Stimulated activated CD4-positive, alpha-beta T cell treated with anti-CD3 and anti-CD28 coated beads, Interleukin-15, amount 100 ng/mL, for 48 hours (primary cell): ENCODE data around the gene MPG.
"Not testable (repeated sequence)": the region's sequence is repeated elsewhere in the genome, so short reads cannot be mapped to it uniquely, and the experiment has no call there.

Source experiments
- DNase-seq, 2 donors: peaks; one replicate each; pipeline ENCODE4 v3.0.0-alpha.2; 2020; ENCODE audit warnings: low read depth in 2 of 2

The MPG gene

DNA sequence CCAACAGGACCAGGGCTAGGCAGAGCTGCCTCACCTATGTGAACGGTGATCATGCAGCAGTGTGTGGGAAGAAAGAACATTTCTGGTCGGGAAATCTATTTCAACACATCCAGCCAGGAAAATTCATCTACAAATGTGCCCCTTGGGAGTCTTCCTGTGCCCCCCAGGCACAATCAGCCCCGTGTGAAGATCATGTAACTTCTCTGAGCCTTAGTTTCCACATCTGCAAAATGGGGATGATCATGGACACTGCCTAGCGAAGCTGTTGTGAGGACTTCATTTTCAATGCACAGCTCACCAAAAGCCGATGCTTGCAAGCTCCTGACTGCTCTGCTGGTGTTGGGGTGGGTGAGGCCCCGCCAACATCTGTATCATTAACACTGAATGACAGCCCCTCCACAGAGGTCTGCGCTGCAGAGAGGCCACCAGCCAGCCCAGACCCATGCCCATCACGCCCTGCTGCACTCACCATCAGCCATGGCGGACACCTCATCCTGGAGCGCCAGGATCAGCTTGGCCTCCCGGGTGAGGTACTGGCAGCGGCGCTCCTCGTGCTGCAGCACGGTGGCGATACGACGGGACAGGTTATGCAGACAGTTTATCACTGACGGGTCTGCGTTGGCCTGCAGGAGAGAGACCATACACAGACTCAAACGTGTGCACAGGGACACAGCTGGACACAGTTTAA lies 34.3 kb downstream of the MPG start:
- no peak for DNase-seq

DNA sequence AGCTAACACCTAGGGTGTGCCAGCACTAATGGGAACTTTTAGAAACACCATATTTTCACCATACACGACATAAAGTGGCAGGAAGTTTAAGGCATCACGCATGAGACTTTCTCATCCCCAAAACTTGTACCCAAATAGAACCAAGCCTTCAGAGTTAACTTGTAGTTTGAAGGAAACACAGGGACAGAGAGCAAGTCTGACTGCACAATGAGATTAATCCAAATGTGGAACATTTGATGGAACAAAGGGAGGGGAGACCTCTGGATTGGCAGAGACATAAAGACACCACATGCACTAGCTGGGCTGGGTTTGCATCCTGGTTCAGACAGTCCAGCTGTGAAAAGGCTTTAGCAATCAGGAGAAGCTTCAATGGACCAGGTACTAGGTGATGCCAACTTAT lies 36.3 kb downstream of the MPG start:
- DNase-seq: no peak

DNA sequence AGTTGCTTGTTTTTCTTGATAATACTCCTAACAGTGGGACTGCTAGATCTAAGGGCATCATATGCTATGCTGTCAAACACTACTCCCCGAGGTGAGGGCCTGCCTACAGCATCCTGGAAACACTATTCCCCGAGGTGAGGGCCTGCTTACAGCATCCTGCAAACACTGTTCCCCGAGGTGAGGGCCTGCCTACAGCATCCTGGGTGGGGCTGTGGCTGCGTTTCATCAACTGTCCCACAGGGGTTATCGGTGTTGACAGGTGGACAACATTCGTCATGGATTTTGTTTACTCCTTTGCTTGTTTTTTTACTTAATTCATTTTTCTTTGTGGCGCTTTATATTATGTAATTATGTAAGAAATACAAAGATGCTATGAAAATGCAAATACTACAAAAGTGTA lies 38.0 kb downstream of the MPG start:
- no peak for DNase-seq

DNA sequence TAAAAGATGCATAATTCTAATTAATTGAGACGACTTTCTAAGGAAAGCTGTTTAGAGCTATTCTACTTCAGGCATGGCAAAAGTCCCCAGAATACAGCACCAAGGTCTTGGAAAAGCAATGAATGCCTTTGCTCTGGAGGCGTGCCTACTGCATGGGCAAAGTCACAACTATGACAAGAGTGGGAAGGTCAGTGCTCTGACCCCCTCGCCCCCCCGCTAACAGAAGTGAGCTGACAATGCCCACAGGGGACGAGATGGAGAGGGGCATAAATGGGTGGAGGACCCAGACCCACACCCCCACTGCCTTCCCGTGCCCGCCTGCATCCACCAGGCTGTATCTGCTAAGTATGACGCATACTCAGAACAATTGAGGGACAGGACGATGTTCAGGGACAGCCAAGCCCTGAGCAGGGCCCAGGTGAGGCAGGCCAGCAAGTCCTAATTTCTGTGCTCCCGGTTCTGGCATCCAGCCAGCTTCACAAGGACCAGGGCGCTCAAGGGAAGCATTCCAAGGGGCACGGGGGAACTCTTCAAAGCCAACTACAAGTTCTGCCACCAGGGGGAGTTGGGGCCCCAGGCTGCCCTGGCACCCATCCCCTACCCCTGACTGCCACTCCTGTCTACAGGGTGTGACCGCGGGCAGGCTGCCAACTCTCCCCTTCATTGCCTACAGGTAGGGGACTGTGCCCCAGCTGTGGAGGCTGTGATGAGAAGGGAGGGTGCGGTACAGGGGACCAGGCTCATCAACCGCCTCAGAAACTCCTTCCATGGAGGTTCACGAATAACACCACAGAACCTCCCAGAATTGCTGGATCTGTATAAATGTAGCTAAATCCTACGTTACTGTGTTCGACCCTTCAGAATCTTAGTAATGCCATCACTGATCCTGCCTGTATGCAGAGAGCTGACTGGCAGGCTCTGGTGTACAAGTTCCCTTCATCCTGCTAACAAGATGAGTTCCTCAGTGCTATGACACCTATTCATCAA lies 39.6 kb downstream of the MPG start:
- DNase-seq: peak; percentile 39 to 40

DNA sequence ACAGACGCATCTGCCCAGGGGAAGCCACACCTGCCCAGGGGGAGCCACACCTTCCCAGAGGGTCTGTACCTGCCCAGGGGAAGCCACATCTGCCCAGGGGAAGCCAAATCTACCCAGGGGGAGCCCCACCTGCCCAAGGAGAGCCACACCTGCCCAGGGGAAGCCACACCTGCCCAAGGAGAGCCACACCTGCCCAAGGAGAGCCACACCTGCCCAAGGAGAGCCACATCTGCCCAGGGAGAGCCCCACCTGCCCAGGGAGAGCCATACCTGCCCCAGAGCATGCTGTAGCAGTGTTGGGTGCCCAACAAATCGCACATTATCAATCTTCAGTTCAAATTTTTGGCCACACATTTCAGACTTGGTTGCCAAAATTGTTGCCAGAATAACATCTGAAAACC lies 40.8 kb downstream of the MPG start:
- DNase-seq: no peak

DNA sequence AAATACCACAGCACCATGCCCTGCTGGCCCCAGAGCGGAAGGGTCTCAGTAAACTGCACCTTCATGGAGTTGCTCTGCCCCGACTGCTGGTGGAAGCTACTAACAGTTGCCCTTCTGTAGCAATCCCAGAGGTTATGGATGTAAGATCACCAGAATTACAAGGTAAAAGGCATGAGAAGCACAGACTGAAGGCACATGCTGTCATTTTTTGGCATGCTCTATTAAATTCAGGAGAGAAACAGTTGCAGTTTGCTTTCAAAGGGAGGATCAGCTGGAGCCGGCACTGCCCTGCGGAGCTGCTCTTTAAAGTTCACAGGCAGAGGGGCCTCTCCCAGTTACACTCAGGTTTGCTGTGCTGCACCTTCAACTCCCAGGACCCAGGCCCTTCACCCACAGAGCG lies 41.3 kb downstream of the MPG start:
- no peak for DNase-seq

DNA sequence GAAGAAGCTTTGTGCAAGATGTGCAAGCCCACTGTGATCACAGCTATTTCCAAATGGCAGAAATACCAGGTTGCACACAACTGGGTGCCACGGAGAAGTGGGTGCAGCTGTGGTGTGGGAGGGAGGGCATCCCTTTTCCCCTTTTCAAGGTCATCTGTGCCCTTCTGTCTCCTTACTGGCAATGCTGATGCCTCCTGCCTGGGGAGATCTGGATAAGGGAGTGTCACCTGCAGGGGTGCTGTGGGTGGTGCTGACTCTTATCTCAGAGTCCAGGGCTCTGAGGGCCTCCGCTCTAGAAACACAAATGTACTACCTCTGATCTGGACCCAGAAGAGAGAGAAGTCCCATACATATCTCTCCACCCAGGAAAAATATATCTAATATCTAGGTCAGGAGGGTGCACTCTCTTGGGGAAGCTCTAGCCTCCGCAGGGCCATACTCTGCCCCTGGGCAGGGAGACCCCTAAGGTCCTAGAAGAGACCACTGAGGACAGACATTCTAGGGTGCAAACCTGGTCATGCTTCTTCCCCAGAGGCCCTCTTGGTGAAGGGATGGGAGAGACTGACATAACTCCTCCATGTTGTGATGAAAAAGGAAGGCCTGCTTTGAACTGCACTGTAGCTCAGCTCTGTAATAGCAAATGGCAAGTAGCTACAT lies 41.9 kb downstream of the MPG start:
- no peak for DNase-seq

DNA sequence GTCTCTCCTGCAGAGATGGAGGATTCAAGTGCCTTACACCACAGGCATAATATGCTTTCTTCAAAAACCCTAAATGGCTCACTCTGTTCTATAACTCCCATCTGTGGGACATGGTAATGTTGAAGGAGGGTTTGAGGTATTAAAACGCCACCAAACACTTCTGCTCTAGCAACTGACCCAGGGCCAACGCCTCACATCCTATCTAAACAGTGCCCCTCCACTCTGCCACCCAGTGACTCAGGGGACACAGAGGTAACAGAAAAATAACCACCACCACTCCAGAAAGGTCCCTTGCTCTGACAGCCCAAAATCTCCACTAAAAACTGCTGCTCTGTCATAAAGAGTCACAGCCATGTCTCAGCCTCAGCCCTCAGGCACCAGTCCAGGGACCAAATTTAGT lies 42.7 kb downstream of the MPG start:
- DNase-seq: no peak

DNA sequence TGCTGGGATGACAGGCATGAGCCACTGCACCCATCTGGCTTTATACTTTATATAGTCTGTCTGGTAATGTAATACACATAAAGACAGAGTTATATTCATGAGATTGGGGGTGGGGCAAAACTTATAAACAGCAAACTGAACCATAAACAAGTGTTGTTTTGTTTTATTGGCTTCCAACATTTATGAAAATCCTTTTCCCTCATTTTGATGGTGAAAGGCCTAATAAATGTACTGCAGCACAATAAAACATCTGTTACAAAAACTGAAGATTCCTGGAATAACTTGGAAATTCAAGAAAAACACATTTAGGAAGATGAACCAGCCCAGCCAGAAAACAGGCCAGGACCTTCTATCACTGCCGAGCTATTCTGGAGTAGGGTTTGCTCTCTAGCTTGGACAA lies 44.3 kb downstream of the MPG start:
- no peak for DNase-seq

DNA sequence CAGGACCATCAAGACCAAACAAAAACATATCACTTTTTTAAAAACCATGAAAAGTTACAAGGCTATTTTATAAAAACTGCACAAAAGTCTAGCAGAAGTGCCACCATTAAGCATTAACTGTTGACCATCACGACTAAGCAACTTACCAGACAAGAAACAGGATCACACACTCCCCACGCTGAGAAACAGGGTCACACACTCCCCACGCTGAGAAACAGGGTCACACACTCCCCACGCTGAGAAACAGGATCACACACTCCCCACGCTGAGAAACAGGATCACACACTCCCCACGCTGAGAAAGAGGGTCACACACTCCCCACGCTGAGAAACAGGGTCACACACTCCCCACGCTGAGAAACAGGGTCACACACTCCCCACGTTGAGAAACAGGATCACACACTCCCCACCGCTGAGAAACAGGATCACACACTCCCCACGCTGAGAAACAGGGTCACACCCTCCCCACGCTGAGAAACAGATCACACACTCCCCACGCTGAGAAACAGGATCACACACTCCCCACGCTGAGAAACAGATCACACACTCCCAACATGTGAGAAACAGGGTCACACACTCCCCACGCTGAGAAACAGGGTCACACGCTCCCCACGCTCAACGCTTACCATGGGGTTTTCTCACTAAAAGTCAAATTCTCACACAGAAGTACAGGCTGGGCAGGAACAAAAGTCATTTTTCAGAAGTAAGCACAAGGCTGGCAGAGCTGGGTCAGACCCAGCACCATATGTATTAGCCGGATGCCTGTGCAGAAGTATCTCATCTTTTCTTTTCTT lies 45.7 kb downstream of the MPG start:
- not testable (repeated sequence) for DNase-seq

DNA sequence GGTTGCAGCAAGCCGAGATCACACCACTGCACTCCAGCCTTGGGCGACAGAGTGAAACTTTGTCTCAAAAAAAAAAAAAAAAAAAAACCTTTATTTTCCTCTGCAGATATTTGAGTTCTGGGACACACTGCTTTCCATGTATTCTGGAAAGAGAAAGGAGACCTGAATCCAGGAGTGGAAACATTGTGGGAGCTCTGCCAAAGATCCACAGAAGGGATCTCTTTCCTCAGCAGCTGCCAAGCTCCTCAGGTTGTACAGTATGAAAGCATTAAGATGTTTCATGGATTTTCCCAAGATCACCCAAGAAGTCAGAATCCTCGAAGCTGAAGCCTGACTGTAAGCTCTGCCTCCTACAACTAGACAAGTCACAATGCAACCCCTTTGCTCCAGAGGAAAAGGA lies 47.0 kb downstream of the MPG start:
- DNase-seq: no peak

DNA sequence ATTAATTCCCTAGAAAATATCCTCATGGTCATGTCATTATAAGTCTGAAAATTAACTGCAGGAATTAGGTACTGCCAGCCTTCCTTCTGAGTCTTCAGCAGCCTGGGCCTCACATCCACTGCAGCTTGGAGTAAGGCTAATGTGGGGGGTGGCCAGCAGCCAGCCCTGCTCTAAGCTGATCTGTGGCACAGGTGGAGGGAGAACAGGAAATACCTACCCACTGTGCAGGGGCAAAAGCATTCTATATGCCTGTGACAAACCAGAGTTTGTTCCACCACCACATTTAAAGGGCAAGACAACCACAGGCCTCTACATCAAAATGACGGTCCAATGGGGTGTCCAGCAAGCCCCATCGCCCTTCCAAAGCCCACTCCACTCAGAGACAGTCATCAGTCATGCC lies 51.0 kb downstream of the MPG start:
- no peak for DNase-seq

DNA sequence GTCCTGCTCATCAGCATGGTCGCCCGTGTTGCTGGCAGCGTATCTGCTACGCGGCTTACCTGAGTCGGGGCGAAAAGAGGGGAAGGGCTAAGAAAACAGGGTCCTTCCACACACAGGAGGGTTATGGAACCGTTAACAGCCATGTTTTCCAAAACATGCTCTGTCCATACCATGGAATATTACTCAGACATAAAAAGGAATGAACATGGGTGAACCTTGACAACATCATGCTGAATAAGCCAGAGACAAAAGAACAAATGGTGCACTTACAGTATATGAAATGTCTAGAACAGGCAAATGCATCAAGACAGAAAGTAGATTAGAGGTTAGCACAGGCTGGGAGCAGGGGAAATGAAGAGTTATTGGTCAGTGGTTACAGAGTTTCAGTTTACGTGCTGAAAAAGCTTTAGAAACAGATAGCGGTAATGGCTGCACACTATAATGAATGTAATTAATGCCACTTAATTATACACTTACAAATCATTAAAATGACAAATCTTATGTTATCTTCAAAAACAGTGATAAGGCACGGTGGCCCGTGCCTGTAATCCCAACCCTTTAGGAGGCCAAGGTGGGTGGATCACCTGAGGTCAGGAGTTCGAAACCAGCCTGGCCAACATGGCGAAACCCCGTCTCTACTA lies 52.6 kb downstream of the MPG start:
- DNase-seq: no peak

DNA sequence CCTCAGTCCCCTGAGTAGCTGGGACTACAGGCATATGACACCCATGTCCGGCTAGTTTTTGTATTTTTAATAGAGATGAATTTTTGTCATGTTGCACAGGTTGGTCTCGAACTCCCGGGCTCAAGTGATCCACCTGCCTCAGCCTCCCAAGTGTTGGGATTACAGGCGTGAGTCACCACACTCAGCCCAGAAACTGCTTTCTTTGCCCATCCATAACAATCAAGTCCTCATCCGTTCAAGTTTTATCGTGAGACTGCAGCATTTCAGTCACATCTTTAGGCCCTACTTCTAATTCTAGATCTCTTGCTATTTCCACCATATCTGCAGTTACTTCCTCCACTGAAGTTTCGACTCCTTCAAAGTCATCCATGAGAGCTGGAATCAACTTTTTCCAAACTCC lies 54.1 kb downstream of the MPG start:
- DNase-seq: no peak

DNA sequence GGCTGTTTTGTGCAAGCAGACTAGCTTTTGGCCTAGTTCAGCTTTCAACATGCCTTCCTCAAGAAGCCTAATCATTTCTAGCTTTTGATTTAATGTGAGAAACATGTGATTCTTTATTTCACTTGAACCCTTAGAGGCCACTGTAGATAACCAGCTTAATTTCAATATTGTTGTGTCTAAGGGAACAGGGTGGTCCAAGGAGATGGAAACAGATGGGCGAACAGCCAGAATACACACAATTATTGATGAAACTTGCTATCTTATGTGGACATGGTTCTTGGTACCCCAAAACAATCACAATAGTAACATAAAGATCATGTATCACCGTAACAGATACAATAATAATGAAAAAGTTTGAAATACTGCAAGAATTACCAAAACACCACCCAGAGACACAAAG lies 55.7 kb downstream of the MPG start:
- DNase-seq: no peak
